ENCODE measurements around the gene ADAMTSL1.

ADAMTSL1 gene

DNA sequence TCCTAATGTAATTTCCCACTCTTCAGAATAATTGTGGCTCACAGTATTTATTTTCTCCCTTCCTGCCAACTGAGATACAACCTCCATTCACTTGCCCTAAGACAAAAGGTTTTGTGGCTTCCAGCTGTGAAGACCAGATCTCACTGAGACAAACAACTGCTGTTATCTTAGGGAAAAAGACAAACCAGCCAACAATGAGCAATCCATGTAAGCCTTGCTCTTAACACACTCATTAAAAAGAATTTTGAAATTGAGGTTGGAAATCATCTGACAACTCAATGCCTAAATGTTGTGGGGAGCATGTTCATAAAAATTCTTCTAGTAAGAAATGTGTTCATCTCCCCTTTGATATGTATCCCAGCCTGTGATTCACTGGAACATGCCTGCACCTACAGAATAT, 132.9 kb downstream of the ADAMTSL1 start:
- no peak for DNase-seq (ENCODE audit: low read depth, low spot score)

DNA sequence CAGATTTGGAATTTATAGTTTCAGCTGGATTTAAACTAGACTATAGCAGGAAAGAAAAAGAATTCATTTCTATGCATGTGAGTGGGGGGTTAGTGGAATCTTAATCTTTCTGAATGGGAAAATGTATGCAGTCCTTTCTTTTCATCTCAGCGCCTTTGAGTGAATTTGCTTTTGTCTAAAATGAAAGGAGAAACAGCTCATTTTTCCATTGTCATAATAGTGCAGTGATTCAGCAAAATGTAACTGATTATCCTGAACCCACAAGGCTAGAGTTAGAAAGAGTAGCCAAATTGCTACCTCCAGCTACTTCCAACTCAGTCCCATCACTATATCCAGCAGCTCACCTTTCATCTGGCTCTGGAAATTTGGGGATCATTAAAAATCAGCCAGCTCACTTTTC, 134.4 kb downstream of the ADAMTSL1 start:
- no peak for DNase-seq (ENCODE audit: low read depth, low spot score)

DNA sequence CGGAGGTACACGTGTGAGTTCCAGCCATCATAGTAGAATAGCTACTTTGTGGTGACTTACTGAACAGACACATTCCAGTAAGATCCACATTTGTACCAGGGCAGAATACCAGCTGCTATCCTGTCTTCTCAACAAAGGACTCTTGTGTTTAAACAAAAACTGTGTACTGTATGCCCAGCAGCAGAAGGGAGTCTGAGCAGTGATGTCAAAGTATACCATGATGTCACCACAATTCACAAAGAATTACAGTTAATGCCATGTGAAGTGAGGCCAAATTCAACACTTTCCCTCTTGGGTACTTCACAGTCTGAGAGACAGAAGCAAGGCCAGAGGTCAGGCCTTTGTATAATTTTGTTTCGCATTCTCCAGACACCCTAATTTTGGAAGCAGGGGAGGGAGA, 137.0 kb downstream of the ADAMTSL1 start:
- no peak for DNase-seq (ENCODE audit: low read depth, low spot score)

DNA sequence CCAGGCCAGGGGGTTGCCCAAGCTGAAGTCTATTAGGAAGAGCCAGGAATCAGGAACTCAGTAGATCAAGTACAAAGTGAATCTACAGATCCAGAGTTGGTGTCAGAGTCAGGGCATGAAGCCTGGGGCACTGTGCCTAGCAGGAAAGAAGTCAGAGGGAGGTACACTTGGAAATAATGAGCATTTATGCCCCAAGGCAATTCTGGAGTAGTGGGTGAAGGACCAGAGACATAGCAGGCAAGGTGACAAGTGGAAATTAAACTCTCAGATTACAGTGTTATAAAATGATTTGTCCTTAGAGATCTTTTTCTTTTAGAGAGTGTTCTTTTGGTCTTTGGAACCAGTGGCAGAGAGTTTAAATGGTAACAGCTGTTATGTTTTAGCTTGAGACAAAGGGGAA, 138.0 kb downstream of the ADAMTSL1 start:
- no peak for DNase-seq (ENCODE audit: low read depth, low spot score)

DNA sequence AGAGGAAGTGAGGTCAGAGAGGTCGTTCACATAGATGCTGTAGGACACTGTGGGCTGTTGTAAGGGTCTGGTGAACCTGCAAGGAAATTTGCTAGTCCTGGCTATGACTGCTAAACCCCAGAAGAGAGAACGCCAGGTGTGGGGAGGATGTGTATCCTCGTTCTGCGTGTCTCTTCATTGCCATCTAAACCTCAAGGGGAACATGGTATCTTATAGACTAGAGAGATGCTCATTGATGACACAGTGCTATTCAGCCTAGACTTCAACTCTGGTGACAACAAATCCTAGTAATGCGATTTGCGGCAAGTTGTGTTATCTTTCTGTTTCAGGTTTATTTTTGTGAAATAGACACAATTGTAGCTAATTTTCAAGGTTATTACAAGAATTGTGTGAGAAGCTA, 140.2 kb downstream of the ADAMTSL1 start:
- no peak for DNase-seq (ENCODE audit: low read depth, low spot score)

DNA sequence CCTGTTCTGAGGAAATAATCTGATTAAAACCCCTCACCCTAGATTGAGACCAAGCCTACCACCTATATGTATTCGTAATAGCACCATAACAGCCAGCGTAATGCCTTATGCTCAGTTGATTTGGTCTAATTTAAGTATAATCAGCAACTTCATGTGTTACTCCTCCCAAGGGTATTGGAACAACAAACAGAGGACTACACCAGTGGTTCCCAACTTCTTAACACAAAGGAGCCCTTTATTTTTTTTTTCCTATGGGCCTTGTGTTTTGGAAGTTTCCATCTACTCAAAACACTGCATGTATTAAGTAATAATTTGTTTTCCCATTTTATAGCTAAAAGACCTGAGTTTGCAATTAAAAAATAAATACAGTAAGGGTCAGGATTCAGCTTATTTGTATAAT, 140.7 kb downstream of the ADAMTSL1 start:
- no peak for DNase-seq (ENCODE audit: low read depth, low spot score)

DNA sequence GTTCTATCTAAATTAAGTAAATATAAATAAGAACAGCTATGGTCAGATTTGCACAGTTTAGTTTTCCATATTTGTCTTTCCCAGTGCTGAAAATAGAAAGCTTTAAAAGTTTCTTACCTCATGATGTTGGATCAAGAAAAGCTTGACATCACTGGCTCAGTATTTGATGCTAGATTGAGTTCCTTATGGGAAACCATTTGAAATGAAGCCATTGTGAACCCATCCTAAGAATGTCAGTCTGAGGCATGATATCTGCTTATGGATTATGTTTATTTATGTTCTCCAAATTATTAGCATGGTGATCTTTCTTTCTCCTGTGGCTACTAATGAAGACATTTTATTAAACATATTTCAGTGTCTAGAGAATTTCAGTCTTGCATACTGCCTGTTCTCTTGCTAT, 143.0 kb downstream of the ADAMTSL1 start:
- no peak for DNase-seq (ENCODE audit: low read depth, low spot score)

DNA sequence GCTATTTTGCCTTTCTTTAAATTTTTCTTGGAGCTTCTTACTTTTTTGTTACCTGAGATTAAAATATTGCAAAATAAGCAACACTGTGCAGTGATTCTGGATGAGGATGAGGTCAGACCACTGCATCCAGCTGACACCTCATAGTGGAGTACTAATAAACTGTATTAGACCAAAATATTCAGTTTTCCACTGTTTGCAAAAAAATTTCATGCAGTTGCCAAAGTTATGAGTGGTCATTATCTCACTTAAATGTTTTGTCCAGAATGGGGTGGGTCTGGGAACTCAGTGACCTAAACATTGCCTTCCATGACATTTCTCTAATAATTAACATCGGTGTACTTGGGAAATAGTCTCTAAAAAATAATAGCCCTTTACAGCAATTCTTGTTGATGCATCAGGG, 143.8 kb downstream of the ADAMTSL1 start:
- DNase-seq (ENCODE audit: low read depth, low spot score), result no peak

DNA sequence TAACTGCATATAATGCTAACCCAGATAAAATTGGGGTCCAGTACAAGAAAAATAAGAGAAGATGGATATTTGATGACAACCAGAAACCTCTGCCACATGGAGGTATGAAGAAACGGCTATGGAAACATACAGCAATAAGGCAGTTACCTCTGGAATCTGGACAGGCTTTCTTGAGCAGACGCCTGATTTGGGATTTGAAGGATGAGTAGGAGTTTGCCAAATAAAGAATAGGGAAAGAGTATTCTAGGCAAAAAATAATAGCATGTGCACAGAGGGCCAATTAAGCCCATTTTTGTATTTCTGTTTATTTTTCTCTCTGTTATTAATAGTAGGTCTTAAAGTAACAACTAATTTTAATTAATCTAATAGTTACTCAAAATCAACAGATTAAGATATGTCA, 144.9 kb downstream of the ADAMTSL1 start:
- no peak for DNase-seq (ENCODE audit: low read depth, low spot score)

DNA sequence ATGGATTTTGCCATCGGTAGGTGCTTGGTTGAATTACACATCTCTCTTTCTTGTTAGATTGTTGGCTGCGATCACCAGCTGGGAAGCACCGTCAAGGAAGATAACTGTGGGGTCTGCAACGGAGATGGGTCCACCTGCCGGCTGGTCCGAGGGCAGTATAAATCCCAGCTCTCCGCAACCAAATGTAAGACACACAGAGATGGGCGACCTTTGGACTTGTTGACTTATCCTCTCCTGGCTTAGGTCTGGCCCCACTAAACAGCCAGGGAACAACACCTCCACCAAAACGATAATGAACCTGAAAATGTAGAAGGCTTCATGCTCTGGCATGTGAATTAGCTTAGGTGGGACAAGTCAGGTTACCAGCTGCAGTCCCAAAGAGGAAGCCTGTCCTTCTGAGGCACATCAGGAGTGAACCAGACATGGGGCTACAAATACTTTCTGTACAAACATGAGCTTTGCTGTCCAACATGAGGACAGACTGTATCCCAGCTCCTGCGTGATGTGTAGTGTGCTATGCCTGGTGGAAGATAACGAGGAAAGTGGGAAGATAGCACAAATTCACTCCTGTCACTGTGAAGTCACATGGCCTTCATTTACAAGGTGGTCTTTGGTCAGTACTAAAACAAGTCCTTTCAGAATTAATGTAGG, 148.4 kb downstream of the ADAMTSL1 start:
- DNase-seq (ENCODE audit: low read depth, low spot score), result no peak

DNA sequence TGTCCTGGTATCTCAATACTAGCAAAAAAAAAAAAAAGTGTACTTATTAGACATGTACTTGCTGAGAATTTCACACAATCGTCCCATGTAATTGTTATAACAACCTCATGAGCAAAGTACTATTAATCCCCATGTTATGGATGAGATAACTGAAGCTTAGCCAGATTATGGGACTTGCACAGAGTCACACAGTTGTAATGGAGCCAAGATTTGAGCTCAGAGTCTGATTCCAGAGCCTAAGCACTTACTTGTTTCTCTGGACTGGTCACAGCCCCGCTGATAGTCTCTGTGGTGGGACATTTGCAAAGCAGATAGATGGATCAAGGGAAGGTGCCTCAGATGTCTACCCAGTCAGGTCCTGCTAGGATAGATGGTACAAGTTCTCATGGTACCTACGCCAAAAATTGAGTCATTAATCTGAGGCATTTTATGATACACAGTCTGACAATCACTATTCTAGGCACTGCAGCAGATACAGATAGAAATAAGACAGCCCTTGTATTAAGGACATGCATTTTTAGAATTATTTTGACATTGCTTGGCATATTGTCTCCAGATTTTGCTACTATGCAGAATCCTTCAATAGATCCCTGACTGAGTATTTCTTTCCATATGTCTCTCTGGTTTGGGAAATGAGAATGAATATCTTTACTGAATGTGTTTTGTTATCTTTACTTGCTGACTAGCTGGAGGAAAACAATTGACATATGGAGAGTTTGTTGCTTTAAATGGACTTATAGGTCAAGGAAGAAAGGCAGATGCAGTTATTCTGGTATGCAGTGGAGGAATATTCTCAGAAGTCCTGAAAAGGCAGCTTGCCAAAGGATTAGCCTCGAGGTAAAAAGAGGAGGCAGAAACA, 149.5 kb downstream of the ADAMTSL1 start:
- no peak for DNase-seq (ENCODE audit: low read depth, low spot score)

DNA sequence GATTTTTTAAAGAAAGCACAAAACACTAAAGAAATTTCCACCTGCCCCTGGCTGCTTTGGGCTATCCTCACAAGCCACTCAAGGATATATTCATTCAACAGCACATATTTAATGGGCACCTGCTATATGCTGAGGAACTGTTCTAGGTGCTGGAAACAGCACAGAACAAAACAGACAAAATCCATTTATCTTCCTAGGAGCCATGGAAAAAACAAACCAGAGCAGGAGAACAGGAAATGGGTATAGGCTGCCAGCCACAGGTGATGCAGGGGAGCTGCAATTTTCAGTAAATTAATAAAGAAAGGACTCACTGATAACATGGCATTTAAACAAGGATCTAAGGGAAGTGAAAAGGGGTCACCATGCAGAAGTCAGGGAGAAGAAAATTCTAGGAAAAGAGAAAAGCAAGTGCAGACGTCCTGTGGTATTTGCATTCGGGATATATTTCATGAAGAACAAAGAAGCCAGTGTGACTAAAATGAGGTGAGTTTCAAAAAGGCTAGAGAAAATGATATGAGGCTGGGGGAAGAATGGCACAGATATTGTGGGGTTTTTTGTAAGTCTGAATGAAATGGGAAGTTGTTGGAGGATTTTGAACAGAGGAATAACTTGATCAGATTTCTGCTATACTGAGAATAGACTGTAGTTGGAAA, 152.2 kb downstream of the ADAMTSL1 start:
- DNase-seq (ENCODE audit: low read depth, low spot score), result no peak

DNA sequence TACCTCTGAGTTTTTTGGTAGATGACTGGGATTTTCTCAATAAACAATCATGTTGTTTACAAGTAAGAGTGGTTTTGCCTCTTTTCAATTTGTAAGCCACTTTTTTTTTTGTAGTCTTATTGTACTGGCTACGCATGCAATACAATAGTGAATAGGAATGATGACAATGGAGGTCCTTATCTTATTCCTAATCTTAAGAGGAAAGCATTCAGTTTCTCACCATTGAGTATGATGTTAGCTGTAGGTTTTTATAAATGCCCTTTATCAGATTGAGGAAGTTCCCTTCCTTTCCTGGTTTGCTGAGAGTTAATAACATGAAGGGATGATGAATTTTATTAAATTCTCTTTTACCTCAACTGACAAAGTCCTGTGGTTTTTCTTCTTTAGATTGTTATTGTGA, 155.2 kb downstream of the ADAMTSL1 start:
- no peak for DNase-seq (ENCODE audit: low read depth, low spot score)

DNA sequence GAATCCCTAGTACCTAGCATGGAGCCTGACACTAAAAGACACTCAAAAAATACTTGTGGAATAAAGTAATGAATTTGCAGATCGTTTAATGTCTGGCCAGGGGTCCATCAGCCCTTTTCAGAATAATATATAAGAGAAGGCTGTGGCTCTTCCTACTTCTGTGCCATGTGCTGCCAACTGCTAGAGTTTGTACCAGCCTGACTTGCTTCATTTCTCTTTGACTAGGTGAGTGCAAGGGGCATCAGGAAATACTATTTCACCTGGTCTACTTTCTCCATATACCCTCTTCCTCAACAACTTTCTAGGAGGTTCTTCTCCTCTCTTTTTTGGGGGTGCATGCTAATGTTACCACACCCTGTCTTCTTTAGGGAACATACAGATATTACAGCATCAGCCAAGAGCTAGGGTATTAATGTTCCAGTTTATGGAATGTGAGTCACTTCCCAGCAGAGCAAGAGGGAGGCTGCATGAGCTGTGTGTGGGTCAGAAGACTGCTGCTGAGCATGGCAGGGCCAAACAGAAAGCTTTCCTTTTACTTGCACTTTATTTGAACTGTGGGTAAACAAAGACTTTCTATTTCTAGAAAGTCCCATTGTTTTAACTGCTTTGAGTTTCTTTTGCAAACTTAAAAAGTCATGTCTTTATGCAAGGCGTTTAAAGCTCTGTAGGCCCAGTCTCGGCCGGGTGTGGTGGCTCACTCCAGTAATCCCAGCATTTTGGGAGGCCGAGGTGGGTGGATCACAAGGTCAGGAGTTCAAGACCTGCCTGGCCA, 158.9 kb downstream of the ADAMTSL1 start:
- DNase-seq (ENCODE audit: low read depth, low spot score), result peak; percentile 79

DNA sequence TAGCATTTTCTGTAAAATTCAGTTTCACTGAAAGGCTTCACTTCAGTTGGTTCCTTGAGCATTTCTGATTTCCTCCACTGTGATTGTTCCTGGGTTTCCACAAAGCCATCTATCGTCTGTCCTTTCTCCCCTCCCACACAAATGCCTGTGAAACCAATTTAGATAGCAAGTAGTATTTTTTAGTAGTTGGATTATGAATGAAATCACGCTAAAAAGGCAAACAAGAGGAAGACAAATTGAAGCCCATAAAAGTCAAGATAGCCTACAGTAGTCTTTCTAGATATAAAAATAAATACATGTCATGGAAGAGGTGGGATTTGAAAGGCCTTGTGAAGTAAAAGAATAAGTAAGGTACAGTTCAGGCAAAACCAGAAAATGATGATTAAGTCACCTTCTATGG, 162.8 kb downstream of the ADAMTSL1 start:
- DNase-seq (ENCODE audit: low read depth, low spot score), result no peak

DNA sequence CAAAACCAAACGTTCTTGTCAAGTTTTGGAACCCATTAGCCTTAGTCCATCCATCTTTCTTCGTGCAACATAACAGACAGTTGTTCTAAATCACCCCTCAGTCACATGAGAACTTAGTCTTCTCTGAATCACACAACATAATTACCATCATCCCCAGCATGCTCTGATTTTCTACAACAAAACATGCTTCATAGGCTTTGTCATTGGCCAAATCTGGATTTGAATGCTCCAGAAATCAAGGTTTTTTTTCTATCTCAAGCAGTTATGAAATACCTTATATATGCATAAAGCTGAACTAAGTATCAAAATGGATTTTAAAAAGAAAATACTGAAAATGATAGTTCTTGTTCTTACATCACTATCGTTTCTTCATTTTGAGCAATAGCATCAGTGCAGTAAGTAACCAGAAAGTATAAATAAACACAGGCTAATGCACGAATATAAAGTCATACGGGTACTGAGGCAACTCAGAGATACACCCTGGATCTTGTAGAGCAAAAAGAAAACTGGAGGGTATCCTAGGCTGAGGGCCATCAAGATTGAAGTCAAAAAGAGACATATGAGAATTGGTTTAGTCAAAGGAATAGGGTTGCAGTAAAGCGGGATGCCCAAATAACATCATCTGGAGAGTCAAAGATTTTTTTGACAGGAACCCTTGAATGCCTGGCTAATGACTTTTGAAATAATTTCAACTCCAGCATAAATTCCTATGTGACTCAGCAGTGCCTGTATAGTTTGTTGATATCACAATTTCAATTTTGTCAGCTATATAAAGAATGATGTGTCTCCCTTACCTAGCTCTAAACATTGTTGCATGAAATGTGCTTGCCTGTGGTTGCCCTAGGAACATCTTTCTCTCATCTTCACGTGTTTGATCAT, 164.7 kb downstream of the ADAMTSL1 start:
- DNase-seq (ENCODE audit: low read depth, low spot score), result no peak

DNA sequence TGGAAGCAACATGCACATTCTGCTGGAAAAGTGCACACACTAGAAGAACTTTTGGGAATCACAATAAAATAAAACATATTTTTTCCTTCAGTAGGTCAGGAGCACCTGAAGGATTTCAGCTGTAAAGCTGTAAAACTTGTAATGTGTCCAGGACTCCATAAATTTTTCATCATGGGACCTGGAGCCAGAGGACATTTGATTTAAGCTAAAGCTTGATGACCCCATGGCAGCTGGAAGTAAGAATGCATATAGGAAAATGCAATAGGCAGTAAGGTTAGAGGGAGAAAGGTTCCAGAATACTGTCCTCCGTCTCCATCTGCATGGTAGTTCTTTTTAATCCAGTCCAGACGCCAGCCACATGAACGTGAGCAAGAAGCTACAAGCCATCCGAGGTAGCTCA, 166.0 kb downstream of the ADAMTSL1 start:
- no peak for DNase-seq (ENCODE audit: low read depth, low spot score)

DNA sequence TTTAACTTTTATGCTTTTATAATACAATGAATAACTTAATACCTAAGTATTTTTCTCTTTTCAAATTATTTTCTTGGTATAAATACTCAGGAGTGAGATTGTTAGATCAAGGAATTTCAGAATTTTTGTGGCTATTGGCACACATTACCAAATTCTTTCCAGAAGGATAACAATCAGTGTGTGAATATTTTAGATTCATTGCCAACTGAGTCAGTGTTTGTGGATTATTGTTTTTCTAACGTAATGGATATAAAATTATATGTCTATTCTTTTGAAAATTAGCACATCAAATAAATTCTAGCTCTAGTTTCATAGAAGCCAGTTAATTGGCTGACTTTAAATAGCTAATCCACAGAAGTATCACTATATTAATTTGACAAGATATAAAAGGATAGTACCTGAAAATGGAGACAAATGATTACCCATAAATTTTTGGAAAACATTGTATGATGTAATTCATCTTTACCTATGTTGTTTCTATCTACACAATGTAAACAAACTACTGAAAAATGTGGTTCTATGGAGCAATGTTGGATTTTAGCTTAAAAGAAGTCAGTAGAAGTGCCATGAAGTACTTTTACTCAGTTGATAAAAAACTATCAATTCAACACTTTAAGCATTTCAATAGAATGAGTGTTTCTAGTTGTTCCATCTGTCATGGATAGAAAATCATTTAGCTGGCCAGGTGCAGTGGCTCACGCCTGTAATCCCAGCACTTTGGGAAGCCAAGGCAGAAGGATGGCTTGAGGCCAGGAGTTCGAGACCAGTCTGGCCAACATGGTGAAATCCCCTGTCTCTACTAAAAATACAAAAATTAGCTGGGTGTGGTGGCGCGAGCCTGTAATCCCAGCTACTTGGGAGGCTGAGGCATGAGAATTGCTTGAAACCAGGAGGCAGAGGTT, 185.1 kb downstream of the ADAMTSL1 start:
- DNase-seq (ENCODE audit: low read depth, low spot score), result no peak

DNA sequence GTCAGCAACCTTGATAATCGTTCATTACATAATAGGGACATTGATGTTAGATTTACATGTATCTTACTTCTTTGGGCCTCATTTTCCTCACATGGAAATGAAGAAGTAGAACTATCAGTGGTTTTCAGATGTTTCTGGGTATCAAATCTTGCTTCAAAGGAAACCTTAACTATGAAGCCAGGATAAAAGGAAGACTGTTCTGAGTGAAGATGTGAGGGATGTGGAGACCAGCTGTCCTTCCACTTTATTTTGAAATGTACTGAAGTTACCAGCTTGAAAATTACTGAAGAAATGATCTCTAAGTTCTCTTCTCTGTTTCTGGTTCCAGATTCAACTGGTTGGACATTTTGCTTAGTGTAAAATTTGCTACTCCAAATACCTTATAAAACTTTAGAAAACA, 186.0 kb downstream of the ADAMTSL1 start:
- DNase-seq (ENCODE audit: low read depth, low spot score), result no peak

DNA sequence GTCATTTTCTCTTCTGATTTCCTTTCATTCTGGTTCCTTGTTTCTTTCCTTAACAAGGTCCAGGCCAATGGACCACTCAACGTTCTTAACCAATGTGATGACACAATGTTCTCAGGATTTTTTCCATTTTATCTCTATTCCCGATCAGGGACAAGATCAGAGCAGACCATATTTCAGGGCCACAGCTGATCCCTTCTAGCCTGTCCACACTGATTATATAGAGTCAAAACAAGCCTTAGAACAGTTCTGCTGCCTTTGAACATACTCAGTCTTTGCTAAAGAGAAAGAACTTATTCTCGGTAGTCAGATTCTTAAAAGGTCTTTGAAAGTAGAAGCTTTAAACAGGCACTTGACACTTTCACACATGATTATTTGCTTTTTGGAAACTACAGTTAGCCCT, 188.4 kb downstream of the ADAMTSL1 start:
- no peak for DNase-seq (ENCODE audit: low read depth, low spot score)
